ENCODE data around the gene KANSL1. TPM values are rescaled to one million over a fixed set of nuclear protein-coding genes. Genes with fewer than 3 reads are reported as not detected.

Gene KANSL1
- total and polyA plus RNA-seq, 10 of the 15 experiments (the other 5 are each of a cell fraction or from before 2014, with no cell fraction given): 4.7 to 60.6 (median 28.0) TPM

- FAIRE-seq: no peak
- Histone ChIP-seq H3K9me3 (replicated peaks; ENCODE audit: control insufficient read depth, insufficient read depth, low read length) (no peaks in the 10 kb centered on the region), H3K4me1 (ENCODE audit: control insufficient read depth, insufficient read depth, low read length) (peaks cover 15% of the 10 kb centered on the region), H2AFZ (ENCODE audit: control insufficient read depth, low read depth, low read length) (no peak overlapping the region), H3K27me3 (replicated peaks in 1 of 2; ENCODE audit: control insufficient read depth in 2 of 2, insufficient read depth in 2 of 2, low read length in 1 of 2) (no peaks in the 10 kb centered on the region), H4K20me1 (ENCODE audit: control insufficient read depth, insufficient read depth) (no peaks in the 10 kb centered on the region), H3K79me2 (ENCODE audit: control insufficient read depth, insufficient read depth, low read length) (no peaks in the 10 kb centered on the region), H3K4me3 (no peak overlapping the region), H3K9ac (ENCODE audit: control insufficient read depth, insufficient read depth, low read length) (no peak overlapping the region), H3K36me3 (ENCODE audit: control insufficient read depth in 2 of 2, insufficient read depth in 2 of 2, low read length in 1 of 2) (peaks cover 16 to 56% of the 10 kb centered on the region in 2 experiments), H3K4me2 (ENCODE audit: control insufficient read depth, insufficient read depth) (no peak overlapping the region), H3K27ac (ENCODE audit: control insufficient read depth, insufficient read depth) (no peak overlapping the region)
- ChIA-PET CTCF (interaction anchor here (0.9 to 2.2 kb wide), 6 partner anchors 11 to 173 kb away, joined by 3 to 8 read pairs (median 3); no protein-coding TSS in a partner anchor), RAD21 (ENCODE audit: unreplicated experiment) (interaction anchor here (0.6 to 0.9 kb wide), 2 partner anchors 148 to 171 kb away, joined by 3 read pairs; no protein-coding TSS in a partner anchor), POLR2A (no interaction called here), SMC1A (ENCODE audit: uncharacterized antibody, unreplicated experiment) (interaction anchor here (1.2 to 2.5 kb wide), 3 partner anchors 10 to 173 kb away, joined by 4 to 9 read pairs (median 4); no protein-coding TSS in a partner anchor)
- BruUV-seq (replicated peaks): no TSS peak
- intact Hi-C loops (cut with micrococcal nuclease; ENCODE audit: unreplicated experiment): loop anchor here (5.0 kb wide), 1 partner anchor 32 kb away; no protein-coding TSS in a partner anchor
- TF ChIP-seq RCOR1 (conservative IDR thresholded peaks at IDR 0.05; ENCODE audit: low read depth, low read length): no peak
- no peak for TF ChIP-seq IRF3 (IDR thresholded peaks at IDR 0.05)
- TF ChIP-seq TBL1XR1 (IDR thresholded peaks at IDR 0.05; ENCODE audit: low read depth, low read length): no peak
- TF ChIP-seq YY1 (IDR thresholded peaks at IDR 0.05; ENCODE audit: low read depth, low read length): no peak
- no peak for TF ChIP-seq CTCF (IDR thresholded peaks at IDR 0.05 in 2 of 3, conservative IDR thresholded peaks at IDR 0.05 in 1 of 3; ENCODE audit: control insufficient read depth in 2 of 3, extremely low read depth in 1 of 3, insufficient read depth in 1 of 3, low read depth in 3 of 3, low read length in 3 of 3)
- no peak for TF ChIP-seq ATF3 (IDR thresholded peaks at IDR 0.05; ENCODE audit: borderline replicate concordance, extremely low read depth, low read depth, low read length)
- TF ChIP-seq MTA3 (IDR thresholded peaks at IDR 0.05; ENCODE audit: borderline replicate concordance, low read length): no peak
- TF ChIP-seq GABPA (IDR thresholded peaks at IDR 0.05; ENCODE audit: low read depth): no peak
- TF ChIP-seq KDM1A (IDR thresholded peaks at IDR 0.05; ENCODE audit: borderline replicate concordance): no peak
- no peak for TF ChIP-seq SP1 (IDR thresholded peaks at IDR 0.05; ENCODE audit: low read depth, low read length)
- in situ Hi-C loops (cut with MboI): loop anchor here (5.0 kb wide), 1 partner anchor 148 kb away; no protein-coding TSS in a partner anchor
- no peak for DNase-seq (ENCODE audit: low read depth, low spot score)
- 93% methylated on average over 5 of the region's 5 CpGs for WGBS (ENCODE audit: insufficient coverage, insufficient replicate concordance, low lambda C conversion rate, missing lambda C conversion rate)
- ATAC-seq: no peak
Measured at GRCh38 chr17:46039592-46040186, 153.5 kb downstream of the KANSL1 start.
